ENCODE results near the gene RNF182. TPM values are rescaled to one million over a fixed set of nuclear protein-coding genes. Genes with fewer than 3 reads are reported as not detected.

RNF182 gene
- polyA plus RNA-seq, 1 of the 3 experiments (the other 2 are of a cell fraction): 8.0 TPM

DNA sequence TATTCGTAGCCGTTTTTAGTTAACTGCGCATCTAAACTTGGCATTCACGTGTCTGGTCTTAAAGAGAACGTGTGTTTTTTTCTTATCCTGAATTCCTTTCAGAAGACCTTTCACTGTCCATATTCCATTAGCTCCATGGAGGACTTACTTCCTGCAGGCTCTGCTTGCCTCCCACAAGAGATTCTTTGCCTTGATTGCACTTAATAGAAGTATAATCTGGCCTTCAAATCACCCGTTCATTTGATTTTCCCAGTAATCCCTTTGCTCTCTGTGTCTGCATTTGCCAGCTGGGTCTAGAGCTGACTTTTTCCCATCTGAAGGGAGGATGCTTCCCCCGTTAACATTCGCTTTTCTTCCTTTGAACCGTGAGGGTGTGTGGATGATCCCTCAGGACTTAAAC, 79.5 kb downstream of the RNF182 start:
- Histone ChIP-seq H3K27me3 (ENCODE audit: insufficient read depth) (no peaks in the 10 kb centered on the region), H3K4me1 (ENCODE audit: control insufficient read depth in 1 of 2, insufficient read depth in 2 of 2, low read depth in 1 of 2, low read length in 1 of 2) (peaks cover 11 to 13% of the 10 kb centered on the region in 2 experiments; a peak in 3 of 4 replicates), H3K27ac (ENCODE audit: low read depth in 2 of 2, low read length in 1 of 2) (no peak overlapping the region), H3K4me2 (no peak overlapping the region), H2AFZ (ENCODE audit: low read depth) (no peak overlapping the region), H3K9ac (no peak overlapping the region), H3K79me2 (ENCODE audit: insufficient read depth) (no peaks in the 10 kb centered on the region), H3K36me3 (replicated peaks in 1 of 2; ENCODE audit: control insufficient read depth in 1 of 2, insufficient read depth in 2 of 2, low read length in 1 of 2) (no peaks in the 10 kb centered on the region), H3F3A (replicated peaks; ENCODE audit: insufficient read depth) (peaks cover 17% of the 10 kb centered on the region), H3K9me3 (no peaks in the 10 kb centered on the region), H4K20me1 (ENCODE audit: insufficient read depth) (no peaks in the 10 kb centered on the region), H3K9me2 (no peaks in the 10 kb centered on the region), H3K4me3 (ENCODE audit: low read depth in 2 of 2, low read length in 1 of 2) (no peak overlapping the region)
- TF ChIP-seq RCOR1 (IDR thresholded peaks at IDR 0.05; ENCODE audit: low read length): peak; percentile 66; the same call in 1 of the 2 replicates
- peak; percentile 79 for TF ChIP-seq GATA2 (CRISPR knock-in tag; IDR thresholded peaks at IDR 0.05)
- TF ChIP-seq SIN3A (IDR thresholded peaks at IDR 0.05; ENCODE audit: borderline replicate concordance, low read depth, low read length): no peak
- ChIA-PET POLR2A (no interaction called here), CTCF (interaction anchor here (0.9 to 2.5 kb wide), 2 partner anchors 40 to 95 kb away, joined by 3 to 10 read pairs; no protein-coding TSS in a partner anchor)
- DNase-seq: peak; percentile 67
- WGBS (ENCODE audit: low lambda C conversion rate): 82% methylated on average over 9 of the region's 9 CpGs

DNA sequence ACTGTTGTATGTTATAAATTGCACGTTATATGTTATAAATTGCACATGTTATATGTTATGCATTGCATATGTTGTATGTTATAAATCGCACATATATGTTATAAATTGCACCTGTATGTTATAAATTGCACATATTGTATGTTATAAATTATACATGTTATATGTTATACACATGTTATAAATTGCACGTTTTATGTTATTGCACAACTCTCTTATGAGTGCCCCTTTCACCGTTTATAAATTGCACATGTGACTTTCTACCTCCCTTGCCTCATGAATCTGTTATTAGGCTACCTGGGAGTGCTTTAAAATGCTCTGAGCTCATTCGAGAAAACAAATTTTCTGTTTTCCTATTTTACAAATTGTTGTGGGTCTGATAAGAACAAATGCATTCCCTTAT, 84.1 kb downstream of the RNF182 start:
- ChIA-PET CTCF (interaction anchor here (1.0 kb wide), 1 partner anchor 58 kb away, joined by 4 read pairs; no protein-coding TSS in a partner anchor), POLR2A (no interaction called here)

More for the DNA sequence above, 84.1 kb downstream of the RNF182 start:
- Histone ChIP-seq H2AFZ (ENCODE audit: low read depth) (no peak overlapping the region), H3K79me2 (ENCODE audit: insufficient read depth) (no peaks in the 10 kb centered on the region), H3K4me3 (ENCODE audit: low read depth in 2 of 2, low read length in 1 of 2) (no peak overlapping the region), H3K9ac (no peak overlapping the region), H3K27me3 (ENCODE audit: insufficient read depth) (no peaks in the 10 kb centered on the region), H3K9me3 (no peaks in the 10 kb centered on the region), H3K4me2 (no peak overlapping the region), H3K36me3 (replicated peaks in 1 of 2; ENCODE audit: control insufficient read depth in 1 of 2, insufficient read depth in 2 of 2, low read length in 1 of 2) (no peaks in the 10 kb centered on the region), H4K20me1 (ENCODE audit: insufficient read depth) (no peaks in the 10 kb centered on the region), H3K9me2 (no peaks in the 10 kb centered on the region), H3F3A (replicated peaks; ENCODE audit: insufficient read depth) (no peaks in the 10 kb centered on the region), H3K4me1 (ENCODE audit: control insufficient read depth in 1 of 2, insufficient read depth in 2 of 2, low read depth in 1 of 2, low read length in 1 of 2) (peaks cover 0 to 3% of the 10 kb centered on the region in 2 experiments; a peak in 2 of 4 replicates), H3K27ac (ENCODE audit: low read depth in 2 of 2, low read length in 1 of 2) (no peak overlapping the region)
- 79% methylated on average over 5 of the region's 5 CpGs for WGBS (ENCODE audit: low lambda C conversion rate)
- TF ChIP-seq GABPA (IDR thresholded peaks at IDR 0.05; ENCODE audit: low read depth) (no peak), EP300 (IDR thresholded peaks at IDR 0.05; ENCODE audit: borderline replicate concordance in 1 of 2, low read depth in 1 of 2, low read length in 1 of 2) (no peak), FOXM1 (IDR thresholded peaks at IDR 0.05; ENCODE audit: low read depth) (no peak), IRF3 (IDR thresholded peaks at IDR 0.05; ENCODE audit: low read depth, low read length) (no peak), SMC3 (IDR thresholded peaks at IDR 0.05; ENCODE audit: low read depth, low read length) (no peak), TAF1 (IDR thresholded peaks at IDR 0.05; ENCODE audit: borderline replicate concordance, low read depth, low read length) (no peak), RFX5 (IDR thresholded peaks at IDR 0.05; ENCODE audit: low read length) (no peak), TEAD4 (IDR thresholded peaks at IDR 0.05; ENCODE audit: borderline replicate concordance, insufficient read depth) (no peak), MEF2A (IDR thresholded peaks at IDR 0.05; ENCODE audit: borderline replicate concordance, low read depth) (no peak), USF2 (IDR thresholded peaks at IDR 0.05; ENCODE audit: borderline replicate concordance, low read depth, low read length) (no peak), SIN3A (IDR thresholded peaks at IDR 0.05; ENCODE audit: borderline replicate concordance, low read depth, low read length) (no peak), POLR2AphosphoS5 (IDR thresholded peaks at IDR 0.05; ENCODE audit: low read depth, low read length) (no peak)
- TF ChIP-seq, protein P1, sequence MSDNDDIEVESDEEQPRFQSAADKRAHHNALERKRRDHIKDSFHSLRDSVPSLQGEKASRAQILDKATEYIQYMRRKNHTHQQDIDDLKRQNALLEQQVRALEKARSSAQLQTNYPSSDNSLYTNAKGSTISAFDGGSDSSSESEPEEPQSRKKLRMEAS (IDR thresholded peaks at IDR 0.05; ENCODE audit: low read depth): no peak
- DNase-seq: no peak
